ENCODE data around the gene ANKFY1.

The ANKFY1 gene

GRCh38 chr17:4236456-4236855 lies 27.3 kb downstream of the ANKFY1 start:
- no peak overlapping the region for H3K4me3 ChIP-seq (ENCODE audit: low read depth, low read length)
- DNase-seq (ENCODE audit: low read depth, low spot score) = no peak
- in situ Hi-C loops (cut with HindIII; ENCODE audit: low sequenced_read_pairs) = no loop called here
- TF ChIP-seq CTCF (IDR thresholded peaks at IDR 0.05; ENCODE audit: low read depth, low read length) = no peak

GRCh38 chr17:4235372-4236279 lies 28.2 kb downstream of the ANKFY1 start:
- in situ Hi-C loops (cut with HindIII; ENCODE audit: low sequenced_read_pairs) = no loop called here
- DNase-seq (ENCODE audit: low read depth, low spot score) = no peak
- H3K4me3 ChIP-seq (ENCODE audit: low read depth, low read length) = no peak overlapping the region
- TF ChIP-seq CTCF (IDR thresholded peaks at IDR 0.05; ENCODE audit: low read depth, low read length) = no peak

- in situ Hi-C loops (cut with HindIII; ENCODE audit: low sequenced_read_pairs) = no loop called here
- TF ChIP-seq CTCF (IDR thresholded peaks at IDR 0.05; ENCODE audit: low read depth, low read length) = no peak
- no peak for DNase-seq (ENCODE audit: low read depth, low spot score)
- no peak overlapping the region for H3K4me3 ChIP-seq (ENCODE audit: low read depth, low read length)
Observed at GRCh38 chr17:4234401-4234800, 29.4 kb downstream of the ANKFY1 start.

GRCh38 chr17:4233668-4234258 lies 30.0 kb downstream of the ANKFY1 start:
- H3K4me3 ChIP-seq (ENCODE audit: low read depth, low read length) = no peak overlapping the region
- in situ Hi-C loops (cut with HindIII; ENCODE audit: low sequenced_read_pairs) = no loop called here
- no peak for DNase-seq (ENCODE audit: low read depth, low spot score)
- no peak for TF ChIP-seq CTCF (IDR thresholded peaks at IDR 0.05; ENCODE audit: low read depth, low read length)

- DNase-seq (ENCODE audit: low read depth, low spot score) = peak; percentile 63
- no peak for TF ChIP-seq CTCF (IDR thresholded peaks at IDR 0.05; ENCODE audit: low read depth, low read length)
- H3K4me3 ChIP-seq (ENCODE audit: low read depth, low read length) = no peak overlapping the region
- in situ Hi-C loops (cut with HindIII; ENCODE audit: low sequenced_read_pairs) = no loop called here
Observed at GRCh38 chr17:4232168-4232813, 31.5 kb downstream of the ANKFY1 start.

DNA sequence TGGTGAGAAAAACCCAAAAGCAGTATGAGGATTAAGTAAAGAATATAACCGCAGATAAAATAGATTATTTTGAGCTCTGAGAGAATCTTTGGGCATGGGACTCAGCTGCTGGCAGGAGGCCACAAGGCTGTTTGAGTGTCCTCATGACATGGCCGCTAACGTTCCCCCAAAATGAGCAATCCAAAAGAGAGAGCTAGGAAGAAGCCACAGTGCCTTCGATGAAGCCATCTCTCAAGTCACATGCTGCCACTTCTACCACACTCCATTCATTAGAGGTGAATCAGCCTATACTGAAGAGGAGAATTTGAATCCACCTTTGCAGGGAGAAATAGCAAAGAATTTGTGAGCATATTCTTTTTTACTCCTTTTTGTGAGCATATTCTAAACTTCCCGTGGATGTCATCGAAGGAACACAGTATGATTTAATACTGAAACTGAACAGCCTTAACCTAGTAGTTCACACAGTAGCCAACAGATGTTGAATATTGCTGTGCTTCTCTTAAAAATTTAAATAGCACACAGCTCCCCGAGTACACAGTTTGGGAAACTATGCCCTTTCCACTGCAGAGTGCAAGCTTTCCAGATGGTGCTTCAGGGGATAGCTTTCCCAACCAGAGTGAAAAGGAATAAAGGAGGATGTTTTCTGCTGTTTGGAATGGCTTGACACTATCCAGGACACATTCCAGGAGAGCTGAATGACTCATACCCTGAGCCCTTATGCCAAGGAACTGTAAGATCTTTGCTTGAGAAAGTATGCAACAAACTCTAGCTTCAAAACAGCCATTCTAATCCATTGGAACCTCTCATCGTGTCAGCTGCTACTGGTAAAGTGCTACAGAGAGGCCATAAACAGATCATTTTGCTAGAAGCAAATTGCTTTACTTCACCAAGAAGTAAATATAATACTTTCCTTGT lies 33.9 kb downstream of the ANKFY1 start:
- peak; percentile 95 for DNase-seq (ENCODE audit: low read depth, low spot score)
- in situ Hi-C loops (cut with HindIII; ENCODE audit: low sequenced_read_pairs) = no loop called here
- TF ChIP-seq CTCF (IDR thresholded peaks at IDR 0.05; ENCODE audit: low read depth, low read length) = no peak
- H3K4me3 ChIP-seq (ENCODE audit: low read depth, low read length) = no peak overlapping the region

Data from astrocyte of the spinal cord (primary cell).